Bronchial epithelial cell (primary cell): ENCODE results near the gene POU3F1. TPM values are rescaled to one million over a fixed set of nuclear protein-coding genes. Genes with fewer than 3 reads are reported as not detected.

Experiments used
- DNase-seq: peaks from one replicate; pipeline ENCODE4 v3.0.0-alpha.2; 2010; ENCODE audit warnings: low read depth
- FAIRE-seq: peaks from 2 replicates; lab custom pipeline; 2011; peaks lifted over from hg19 to GRCh38; lab: Jason Lieb, UNC
- H3K27me3 ChIP-seq: 2 replicates; pipeline ENCODE4 v1.5.1; 2011; ENCODE audit warnings: low read length; ENCODE audit not compliant: control insufficient read depth, insufficient read depth
- H3K36me3 ChIP-seq: 2 replicates; pipeline ENCODE4 v1.5.1; 2011; ENCODE audit warnings: low read length; ENCODE audit not compliant: control insufficient read depth, insufficient read depth
- H3K4me3 ChIP-seq: 2 replicates; pipeline ENCODE4 v1.5.1; 2011; ENCODE audit warnings: mild to moderate bottlenecking, low read depth, low read length, control low read depth
- total RNA-seq: library from RNA; depleted of rRNA; stranded (reverse); fragments of >200 nt; gene quantifications from 2 replicates; pipeline ENCODE4 v1.2.1, GENCODE V29; 2014
- TF ChIP-seq, protein P1 (sequence below): IDR thresholded peaks from 2 replicates; pipeline ENCODE4 v1.5.1; 2011; ENCODE audit warnings: mild to moderate bottlenecking, moderate library complexity, low read length, control low read depth, inconsistent platforms; ENCODE audit not compliant: insufficient read depth, severe bottlenecking

Gene POU3F1
- total RNA-seq, 1 donor from 2014 or later: under 0.01 TPM

DNA sequence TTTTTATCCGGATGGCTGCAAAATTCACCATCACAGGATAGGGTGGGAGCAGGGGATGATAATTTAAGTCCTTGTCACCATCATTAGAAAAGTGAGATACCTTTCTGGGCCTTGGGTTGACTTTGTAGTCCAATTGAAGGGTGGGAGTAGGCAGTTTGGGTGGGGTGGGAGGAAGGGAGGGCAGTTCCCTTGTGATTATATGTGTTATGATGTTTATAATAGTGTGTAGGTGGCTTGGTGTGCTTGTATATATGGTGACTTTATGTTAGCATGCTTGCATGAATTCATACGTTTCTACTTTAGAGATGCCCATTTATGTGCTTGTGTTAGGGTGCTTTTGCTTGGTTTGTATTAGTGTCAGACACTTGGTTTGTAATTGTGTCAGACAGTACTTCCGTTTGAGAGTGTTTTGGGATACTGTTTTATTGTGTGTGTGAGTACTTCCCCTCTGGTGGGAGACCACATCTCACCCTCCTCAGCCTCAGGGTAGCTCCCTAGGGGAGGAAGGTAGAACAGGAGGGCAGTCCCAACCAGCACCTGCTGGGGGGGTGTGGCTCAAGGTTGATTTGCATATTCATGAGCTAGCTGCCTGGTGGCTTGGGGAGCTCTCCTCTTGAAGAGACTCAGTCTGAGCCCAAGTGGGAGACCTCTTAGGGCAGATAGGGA, 6.3 kb upstream of the POU3F1 start:
- H3K4me3 ChIP-seq: no peak overlapping the region
- TF ChIP-seq, protein P1, sequence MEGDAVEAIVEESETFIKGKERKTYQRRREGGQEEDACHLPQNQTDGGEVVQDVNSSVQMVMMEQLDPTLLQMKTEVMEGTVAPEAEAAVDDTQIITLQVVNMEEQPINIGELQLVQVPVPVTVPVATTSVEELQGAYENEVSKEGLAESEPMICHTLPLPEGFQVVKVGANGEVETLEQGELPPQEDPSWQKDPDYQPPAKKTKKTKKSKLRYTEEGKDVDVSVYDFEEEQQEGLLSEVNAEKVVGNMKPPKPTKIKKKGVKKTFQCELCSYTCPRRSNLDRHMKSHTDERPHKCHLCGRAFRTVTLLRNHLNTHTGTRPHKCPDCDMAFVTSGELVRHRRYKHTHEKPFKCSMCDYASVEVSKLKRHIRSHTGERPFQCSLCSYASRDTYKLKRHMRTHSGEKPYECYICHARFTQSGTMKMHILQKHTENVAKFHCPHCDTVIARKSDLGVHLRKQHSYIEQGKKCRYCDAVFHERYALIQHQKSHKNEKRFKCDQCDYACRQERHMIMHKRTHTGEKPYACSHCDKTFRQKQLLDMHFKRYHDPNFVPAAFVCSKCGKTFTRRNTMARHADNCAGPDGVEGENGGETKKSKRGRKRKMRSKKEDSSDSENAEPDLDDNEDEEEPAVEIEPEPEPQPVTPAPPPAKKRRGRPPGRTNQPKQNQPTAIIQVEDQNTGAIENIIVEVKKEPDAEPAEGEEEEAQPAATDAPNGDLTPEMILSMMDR: no peak
- H3K36me3 ChIP-seq: no peaks in the 10 kb centered on the region
- DNase-seq (no peak), FAIRE-seq (no peak)
- no peaks in the 10 kb centered on the region for H3K27me3 ChIP-seq

DNA sequence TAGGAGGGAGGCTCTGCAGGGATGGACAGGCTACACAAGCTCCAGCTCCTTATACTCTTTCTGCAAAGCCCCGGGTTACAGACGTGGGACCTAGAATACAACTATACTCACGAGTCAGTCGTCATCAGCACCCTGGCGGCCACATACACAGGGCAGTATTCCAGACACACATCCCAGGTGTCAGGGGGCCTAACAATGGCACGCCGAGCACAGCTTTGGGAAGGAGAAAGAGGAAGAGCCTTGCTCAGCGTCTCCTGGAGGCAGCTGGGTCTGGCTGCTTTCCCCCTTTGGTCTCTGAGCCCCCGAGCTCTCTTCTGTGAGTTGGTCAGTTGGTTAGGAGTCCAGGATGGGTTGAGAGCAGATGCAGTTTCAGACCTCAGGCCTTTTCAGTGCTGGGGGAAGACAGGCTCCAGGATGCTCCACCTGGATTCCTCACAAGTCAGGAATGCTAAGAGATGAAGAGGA, 4.5 kb upstream of the POU3F1 start:
- Histone ChIP-seq H3K36me3 (no peaks in the 10 kb centered on the region), H3K27me3 (no peaks in the 10 kb centered on the region), H3K4me3 (no peak overlapping the region)
- no peak for DNase-seq
- no peak for FAIRE-seq
- TF ChIP-seq, protein P1: no peak

DNA sequence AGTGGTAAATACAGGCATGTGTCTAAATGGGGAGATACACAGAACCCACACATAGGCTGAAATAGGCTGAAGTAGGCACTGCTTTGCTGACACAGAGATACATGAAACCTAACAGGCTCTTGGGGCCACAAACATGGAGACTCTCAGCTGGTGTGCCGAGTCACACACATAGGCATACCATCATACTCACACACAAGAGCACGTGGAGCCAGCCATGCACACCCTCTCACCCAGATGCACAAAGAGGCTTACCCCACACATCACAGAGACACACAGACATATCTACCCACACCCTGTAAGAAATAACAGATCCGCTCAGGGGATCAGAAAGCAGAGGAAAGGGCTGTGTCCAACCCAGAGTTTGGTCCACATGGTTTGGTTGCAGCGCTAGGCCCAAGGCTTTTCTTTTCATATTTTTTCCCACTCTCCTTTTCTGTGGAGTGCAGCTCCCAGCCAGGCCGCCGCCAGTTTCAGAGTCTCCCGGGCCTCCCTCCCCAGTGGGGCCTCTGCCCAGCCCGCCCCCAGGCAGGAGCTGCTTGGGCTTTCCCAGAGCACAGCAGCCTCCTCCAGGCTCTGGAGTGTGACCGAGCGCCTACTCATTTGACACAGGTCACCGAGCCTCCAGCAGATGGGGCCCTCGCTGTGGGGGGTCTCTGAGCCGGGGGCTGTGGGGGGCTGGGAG, 3.9 kb upstream of the POU3F1 start:
- DNase-seq (no peak), FAIRE-seq (no peak)
- Histone ChIP-seq H3K36me3 (no peaks in the 10 kb centered on the region), H3K4me3 (no peak overlapping the region), H3K27me3 (peaks cover 2% of the 10 kb centered on the region)
- TF ChIP-seq, protein P1: no peak

DNA sequence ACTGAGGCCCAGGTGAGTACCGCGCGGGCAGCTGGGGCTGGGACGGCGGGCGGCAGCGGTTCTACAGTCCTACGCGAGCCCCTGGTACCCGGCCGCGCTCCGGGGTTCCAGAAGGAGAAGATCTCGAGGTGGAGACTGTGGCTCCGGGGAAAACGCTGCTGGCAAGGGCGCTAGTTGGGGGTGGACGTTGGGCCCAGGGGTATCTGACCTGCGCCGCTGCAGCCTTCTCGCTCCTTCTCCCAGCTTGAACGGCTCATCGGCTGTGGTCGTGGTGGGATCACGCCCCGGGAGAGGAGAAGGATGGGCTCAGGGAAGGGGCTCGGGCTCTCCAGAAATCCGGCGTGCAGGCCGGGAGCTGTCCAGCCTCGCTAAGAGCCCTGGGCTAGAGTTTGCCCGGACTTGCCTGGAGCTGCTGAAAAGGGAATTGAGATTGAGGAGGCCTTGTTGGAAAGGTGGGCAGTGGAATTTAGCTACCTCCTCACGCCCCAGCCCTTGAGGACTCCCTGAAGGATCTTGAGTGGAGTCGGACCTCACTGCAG, 1.1 kb upstream of the POU3F1 start:
- Histone ChIP-seq H3K36me3 (no peaks in the 10 kb centered on the region), H3K27me3 (peaks cover 18% of the 10 kb centered on the region), H3K4me3 (peak overlapping the region; percentile 65)
- TF ChIP-seq, protein P1: no peak
- no peak for FAIRE-seq
- peak; percentile 39 for DNase-seq

DNA sequence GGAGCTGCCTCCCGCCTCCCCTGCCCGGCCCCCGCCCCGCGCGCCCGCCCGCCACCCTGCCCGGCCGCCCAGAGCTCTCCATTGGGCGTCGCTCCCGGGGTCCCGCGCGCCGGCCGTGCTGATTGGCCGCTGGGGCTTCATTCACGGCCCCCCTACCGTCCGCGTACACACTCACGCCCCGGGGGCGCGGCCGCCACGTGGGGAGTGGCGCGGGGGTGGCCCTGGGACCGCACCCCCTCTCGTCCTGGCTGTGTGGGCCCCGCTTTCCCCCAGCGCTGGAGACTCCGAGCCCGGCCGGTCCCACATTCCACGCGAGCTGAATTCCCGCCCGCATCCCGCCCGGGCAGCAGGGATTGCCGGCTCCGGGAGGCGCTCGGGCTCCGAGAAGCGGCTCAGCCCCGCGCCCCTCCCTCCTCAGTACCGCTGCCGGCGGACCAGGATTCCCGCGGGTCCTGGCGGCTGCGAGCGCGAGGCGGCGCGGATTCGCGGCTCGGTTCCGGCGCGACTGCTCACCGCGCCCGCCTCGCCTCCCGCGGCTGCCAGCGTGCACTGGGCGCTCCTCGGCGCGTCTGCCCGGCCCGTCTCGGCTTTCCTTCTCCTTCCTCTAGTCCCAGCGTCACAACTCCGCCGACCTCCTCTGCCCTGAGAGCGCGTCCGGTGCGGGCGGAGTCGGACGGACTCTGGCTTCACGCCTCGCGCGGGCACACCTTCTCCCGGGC, 450 bp upstream of the POU3F1 start:
- H3K36me3 ChIP-seq: no peaks in the 10 kb centered on the region
- TF ChIP-seq, protein P1: no peak
- H3K4me3 ChIP-seq: peak overlapping the region; percentile 65
- H3K27me3 ChIP-seq: peaks cover 18% of the 10 kb centered on the region
- FAIRE-seq (no peak), DNase-seq (peak; percentile 60)
